ENCODE data around the gene DAZL.

DNA sequence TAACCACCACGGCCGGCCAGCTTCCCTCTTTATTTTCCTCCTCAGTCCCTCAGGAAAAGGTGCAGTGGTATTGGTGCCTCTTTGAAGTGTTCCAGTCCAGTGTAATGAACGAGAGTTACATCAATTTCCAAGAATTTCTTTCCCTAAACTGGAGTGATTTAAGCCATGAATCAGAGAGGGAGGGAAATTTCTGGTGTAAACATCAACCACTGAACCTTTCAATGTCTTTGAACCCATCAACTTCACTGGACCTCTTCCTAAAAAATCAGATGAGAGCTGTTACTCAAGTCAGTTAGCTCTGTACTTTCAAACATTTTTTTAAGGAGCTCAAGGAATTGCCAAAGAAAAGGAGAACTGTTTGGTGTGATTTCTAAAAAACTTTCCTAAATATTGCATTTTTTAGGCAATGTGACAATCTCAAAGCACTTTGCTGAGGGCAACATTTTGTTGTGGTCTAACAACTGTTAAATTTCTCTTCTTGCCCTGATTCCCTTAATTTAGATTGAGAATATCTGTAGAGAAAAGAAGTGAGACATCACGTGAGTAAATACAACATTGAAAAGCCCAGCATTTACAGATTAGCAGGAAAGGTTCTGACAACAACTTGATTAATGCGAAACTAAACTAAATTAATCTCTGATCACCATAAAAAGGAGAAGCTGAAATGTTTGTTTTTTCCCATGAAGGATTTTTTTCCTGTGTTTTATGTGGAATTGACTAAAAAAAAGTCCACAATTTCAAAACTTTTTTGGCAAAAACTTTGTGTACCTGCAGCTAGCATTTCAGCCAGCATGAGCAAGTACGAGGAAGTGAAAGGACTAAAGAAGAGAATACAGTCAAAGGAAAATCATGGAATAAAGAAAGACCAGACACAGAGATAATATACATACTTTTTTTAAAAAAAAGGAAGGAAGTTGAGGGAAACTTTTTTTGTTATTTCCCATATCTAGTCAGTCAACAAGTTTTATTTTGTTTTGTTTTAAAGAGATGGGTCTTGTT is 9.1 kb upstream of the DAZL start:
- TF ChIP-seq POLR2A (IDR thresholded peaks at IDR 0.05), result no peak
- TF ChIP-seq, protein P1, sequence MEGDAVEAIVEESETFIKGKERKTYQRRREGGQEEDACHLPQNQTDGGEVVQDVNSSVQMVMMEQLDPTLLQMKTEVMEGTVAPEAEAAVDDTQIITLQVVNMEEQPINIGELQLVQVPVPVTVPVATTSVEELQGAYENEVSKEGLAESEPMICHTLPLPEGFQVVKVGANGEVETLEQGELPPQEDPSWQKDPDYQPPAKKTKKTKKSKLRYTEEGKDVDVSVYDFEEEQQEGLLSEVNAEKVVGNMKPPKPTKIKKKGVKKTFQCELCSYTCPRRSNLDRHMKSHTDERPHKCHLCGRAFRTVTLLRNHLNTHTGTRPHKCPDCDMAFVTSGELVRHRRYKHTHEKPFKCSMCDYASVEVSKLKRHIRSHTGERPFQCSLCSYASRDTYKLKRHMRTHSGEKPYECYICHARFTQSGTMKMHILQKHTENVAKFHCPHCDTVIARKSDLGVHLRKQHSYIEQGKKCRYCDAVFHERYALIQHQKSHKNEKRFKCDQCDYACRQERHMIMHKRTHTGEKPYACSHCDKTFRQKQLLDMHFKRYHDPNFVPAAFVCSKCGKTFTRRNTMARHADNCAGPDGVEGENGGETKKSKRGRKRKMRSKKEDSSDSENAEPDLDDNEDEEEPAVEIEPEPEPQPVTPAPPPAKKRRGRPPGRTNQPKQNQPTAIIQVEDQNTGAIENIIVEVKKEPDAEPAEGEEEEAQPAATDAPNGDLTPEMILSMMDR (IDR thresholded peaks at IDR 0.05), result no peak
